22Rv1 (cell line): ENCODE data around the gene MCF2L.

ENCODE experiments used
- ZFX ChIP-seq: fragments of 450-650 bp; IDR thresholded peaks from 2 replicates; pipeline ENCODE4 v1.6.1; 2017; ENCODE audit warnings: antibody characterized with exemption, borderline replicate concordance
- TF ChIP-seq, protein P1 (sequence below): fragments of 450-650 bp; IDR thresholded peaks from 2 replicates; pipeline ENCODE4 v1.5.1; 2017; ENCODE audit warnings: mild to moderate bottlenecking

DNA sequence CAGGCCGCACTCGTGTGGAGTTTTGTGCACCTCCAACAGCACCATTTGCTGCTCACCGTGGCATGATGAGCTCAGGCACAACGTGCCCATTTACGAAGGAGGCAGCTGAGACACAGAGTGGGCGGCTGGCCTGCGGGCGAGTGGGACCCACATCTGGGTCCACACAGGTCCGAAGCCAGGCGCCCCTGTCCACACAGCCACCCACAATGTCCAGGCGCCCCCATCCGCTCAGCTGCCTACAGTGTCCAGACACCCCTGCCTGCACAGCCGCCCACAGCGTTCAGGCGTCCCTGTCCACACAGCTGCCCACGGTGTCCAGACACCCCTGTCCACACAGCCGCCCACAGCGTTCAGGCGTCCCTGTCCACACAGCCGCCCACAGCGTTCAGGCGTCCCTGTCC, 94.1 kb downstream of the MCF2L start:
- TF ChIP-seq, protein P1, sequence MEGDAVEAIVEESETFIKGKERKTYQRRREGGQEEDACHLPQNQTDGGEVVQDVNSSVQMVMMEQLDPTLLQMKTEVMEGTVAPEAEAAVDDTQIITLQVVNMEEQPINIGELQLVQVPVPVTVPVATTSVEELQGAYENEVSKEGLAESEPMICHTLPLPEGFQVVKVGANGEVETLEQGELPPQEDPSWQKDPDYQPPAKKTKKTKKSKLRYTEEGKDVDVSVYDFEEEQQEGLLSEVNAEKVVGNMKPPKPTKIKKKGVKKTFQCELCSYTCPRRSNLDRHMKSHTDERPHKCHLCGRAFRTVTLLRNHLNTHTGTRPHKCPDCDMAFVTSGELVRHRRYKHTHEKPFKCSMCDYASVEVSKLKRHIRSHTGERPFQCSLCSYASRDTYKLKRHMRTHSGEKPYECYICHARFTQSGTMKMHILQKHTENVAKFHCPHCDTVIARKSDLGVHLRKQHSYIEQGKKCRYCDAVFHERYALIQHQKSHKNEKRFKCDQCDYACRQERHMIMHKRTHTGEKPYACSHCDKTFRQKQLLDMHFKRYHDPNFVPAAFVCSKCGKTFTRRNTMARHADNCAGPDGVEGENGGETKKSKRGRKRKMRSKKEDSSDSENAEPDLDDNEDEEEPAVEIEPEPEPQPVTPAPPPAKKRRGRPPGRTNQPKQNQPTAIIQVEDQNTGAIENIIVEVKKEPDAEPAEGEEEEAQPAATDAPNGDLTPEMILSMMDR: no peak
- no peak for TF ChIP-seq ZFX
